ENCODE data around the gene SETD1A. TPM values are rescaled to one million over a fixed set of nuclear protein-coding genes. Genes with fewer than 3 reads are reported as not detected.
"Not testable (repeated sequence)": the region's sequence is repeated elsewhere in the genome, so short reads cannot be mapped to it uniquely, and the experiment has no call there.

SETD1A gene
- total RNA-seq, 1 donor from 2014 or later: 1.6 TPM

DNA sequence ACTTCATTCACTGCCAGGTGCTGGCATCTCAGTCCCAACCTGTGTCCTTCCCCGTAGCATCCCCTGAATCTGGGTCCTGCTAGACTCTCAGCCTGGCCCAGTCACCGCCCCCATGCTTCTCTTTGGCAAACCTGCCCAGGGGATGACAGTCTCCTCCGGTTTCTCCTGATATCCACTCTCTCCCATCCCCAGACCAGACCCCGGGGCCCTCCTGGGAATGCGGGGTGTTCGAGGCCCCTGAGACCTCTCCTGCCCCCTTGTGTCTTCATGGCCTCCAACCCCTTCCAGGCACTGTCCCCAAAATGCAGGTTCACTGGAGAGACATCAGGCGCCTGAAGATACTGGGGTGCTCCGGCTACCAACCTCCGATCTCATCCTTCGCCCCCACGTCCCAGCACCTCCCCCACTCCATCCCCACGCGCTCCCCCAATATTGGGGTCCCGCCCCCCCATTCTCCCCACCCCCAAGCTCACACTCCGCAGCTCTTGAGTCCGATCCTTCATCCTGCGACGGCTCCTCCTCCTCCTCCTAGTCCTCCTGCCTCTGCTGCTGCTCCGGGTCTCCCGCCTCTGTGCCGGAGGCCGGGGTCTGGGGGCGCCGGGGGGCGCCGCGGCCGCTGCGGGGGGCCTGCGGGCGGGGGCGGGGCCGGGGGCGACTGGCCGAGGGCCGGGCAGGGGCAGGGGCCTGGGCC lies 52.5 kb downstream of the SETD1A start:
- DNase-seq (ENCODE audit: low spot score in 2 of 2) (no peak), FAIRE-seq (no peak)

DNA sequence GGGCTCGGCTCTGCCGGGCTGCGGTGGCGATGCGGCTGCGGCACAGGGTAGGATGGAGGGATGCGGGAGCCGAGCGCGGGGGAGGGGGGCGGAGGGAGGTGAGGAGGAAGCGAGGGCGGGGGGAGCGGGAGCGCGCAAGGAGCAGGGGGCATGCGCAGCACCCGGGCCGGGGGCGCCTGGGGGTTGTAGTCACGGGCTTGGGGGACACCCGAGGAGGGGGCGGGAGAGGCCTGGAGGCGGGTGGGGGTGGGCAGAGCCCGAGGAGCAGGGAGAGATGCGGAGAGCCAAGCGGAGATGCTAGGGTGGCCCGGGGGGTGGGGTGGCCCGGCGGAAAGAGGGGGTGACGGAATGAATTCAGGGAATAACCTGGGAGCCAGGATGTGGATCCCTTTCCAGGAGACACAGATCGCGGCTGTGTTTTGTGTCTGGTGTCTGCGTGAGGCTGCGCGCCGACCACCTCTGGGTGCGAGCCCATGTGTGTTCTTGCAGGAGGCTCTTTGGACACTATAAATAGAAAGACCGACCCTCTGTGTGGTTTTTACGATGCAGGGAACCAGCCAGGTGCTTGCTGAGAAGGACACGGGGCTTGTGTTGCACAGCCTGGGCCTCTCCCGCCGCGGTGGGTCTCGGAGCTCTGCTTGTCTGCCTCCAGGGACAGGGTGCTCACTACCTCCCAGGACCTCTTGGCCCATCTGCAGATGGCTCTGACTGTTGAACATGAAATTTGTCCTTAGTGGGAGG lies 53.2 kb downstream of the SETD1A start, which contains the start of gene STX1B:
TSS of gene STX1B (minus strand) at position 54 of the 741 bp plus-strand sequence. CDS start 242 bp downstream, outside the sequence.
- DNase-seq (ENCODE audit: low spot score in 2 of 2) (peak; percentile 77 to 78), FAIRE-seq (no peak)

DNA sequence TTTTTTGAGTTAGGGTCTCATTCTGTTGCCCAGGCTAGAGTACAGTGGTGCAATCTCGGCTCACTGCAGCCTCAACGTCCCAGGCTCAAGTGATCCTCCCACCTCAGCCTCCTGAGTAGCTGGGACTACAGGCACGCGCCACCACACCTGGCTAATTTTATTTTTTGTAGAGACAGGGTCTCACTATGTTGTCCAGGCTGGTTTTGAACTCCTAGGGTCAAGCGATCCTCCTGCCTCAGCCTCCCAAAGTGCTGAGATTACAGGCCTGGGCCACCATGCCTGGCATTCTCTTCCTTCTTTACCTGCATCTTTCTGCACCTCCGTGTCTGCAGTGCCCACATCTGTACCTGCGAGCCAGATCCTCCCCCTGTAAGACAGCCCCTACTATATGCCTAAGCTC lies 54.3 kb downstream of the SETD1A start:
- not testable (repeated sequence) for FAIRE-seq; DNase-seq (ENCODE audit: low spot score in 2 of 2)

DNA sequence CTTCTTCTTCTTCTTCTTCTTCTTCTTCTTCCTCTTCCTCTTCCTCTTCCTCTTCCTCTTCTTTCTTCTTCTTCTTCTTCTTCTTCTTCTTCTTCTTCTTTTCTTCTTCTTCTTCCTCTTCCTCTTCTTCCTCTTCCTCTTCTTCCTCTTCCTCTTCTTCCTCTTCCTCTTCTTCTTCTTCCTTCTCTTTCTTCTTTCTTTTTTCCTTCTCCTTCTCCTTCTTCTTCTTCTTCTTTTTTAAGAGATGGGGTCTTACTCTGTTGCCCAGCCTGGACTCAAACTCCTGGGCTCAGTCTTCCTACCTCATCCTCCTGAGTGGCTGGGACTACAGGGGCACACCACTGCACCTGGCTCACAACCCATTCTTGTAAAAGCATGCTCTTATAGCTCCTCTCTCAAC lies 55.7 kb downstream of the SETD1A start:
- DNase-seq (ENCODE audit: low spot score in 2 of 2); FAIRE-seq: not testable (repeated sequence)

DNA sequence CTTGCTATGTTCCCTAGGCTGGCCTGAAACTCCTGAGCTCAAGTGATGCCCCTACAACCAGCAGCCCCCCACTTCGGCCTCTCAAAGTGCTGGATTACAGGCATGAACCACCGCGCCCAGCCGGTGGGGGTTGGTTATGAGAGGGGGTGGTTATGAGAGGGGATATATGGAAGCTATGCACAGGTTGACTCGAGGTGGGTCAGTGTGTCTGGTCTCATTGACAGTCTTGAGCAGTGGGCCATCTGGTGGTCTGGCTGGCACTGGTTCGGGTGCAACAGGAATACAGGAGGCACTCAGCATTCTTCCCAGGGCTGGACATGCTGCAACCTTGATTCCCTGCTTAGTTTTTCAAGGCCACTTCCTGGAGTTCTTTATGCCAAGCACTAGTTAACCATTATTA lies 58.5 kb downstream of the SETD1A start:
- DNase-seq (ENCODE audit: low spot score in 2 of 2) (no peak), FAIRE-seq (no peak)

DNA sequence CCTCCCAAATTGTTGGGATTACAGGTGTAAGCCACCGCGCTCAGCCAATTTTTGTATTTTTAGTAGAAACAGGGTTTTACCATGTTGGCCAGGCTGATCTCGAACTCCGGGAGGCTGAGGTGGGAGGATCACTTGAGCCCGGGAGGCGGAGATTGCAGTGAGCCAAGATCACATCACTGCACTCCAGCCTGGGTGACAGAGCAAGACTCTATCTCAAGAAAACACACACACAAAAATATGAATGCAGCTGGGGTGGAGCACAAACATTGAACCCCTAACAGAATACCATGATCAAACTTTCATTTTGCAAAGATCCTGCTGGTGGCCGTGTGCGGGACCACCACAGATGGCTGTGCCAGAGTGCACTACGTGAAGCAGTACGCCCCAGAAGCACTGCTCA lies 60.2 kb downstream of the SETD1A start:
- not testable (repeated sequence) for FAIRE-seq; DNase-seq (ENCODE audit: low spot score in 2 of 2)

DNA sequence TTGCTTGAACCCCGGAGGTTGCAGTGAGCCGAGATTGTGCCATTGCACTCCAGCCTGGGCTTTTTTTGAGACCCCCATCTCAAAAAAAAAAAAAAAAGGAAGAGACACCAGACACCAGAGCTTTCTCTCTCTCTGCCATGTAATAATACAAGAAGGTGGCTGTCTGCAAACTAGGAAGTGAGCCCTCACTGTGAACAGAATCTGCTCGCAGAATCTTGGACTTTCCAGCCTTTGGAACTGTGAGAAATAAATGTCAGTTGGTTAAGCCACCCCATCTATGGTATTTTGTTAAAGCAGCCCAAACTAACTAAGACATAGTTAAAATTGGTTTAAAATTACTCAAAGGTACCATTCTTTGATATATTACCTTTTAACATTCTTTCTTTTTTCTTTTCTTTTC lies 63.0 kb downstream of the SETD1A start:
- DNase-seq (ENCODE audit: low spot score in 2 of 2): no peak
- FAIRE-seq: no peak

DNA sequence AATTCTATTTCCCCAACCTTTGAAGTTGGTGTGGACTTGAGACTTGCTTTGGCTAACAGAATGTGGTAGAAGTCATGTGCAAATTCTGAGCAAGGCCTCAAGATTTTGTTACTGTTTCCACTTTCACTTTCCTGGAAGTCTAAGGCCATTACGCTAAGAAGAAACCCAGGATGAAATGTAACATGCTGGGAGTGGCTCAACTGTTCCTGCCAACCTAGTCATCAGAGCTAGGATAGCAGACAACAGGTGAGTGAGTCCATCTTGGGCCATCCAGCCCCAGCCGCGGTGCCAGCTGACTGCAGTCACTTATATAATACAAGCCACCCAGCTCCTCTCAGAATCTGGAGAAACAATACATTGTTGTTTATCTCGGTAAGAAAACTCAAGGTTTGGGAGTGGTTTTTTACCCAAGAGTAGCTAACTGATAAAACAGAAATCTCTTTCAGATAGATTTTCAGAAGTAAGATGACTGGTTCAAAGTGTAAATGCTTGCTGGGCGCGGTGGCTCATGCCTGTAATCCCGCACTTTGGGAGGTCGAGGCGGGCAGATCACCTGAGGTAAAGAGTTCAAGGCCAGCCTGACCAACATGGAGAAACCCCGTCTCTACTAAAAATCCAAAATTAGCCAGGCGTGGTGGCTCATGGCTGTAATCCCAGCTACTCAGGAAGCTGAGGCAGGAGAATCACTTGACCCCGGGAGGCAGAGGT lies 65.1 kb downstream of the SETD1A start:
- DNase-seq (ENCODE audit: low spot score in 2 of 2) (no peak), FAIRE-seq (no peak)

DNA sequence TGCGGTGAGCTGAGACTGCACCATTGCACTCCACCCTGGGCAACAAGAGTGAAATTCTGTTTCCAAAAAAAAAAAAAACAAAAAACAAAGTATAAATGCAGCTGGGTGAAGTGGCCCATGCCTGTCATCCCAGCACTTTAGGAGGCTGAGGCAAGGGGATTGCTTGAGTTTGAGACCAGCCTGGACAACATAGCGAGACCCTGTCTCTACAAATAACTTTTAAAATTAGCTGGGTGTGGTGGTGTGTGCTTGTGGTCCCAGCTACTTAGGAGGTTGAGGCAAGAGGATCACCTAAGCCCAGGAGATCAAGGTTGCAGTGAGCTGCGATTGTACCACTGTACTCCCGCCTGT lies 65.7 kb downstream of the SETD1A start:
- DNase-seq (ENCODE audit: low spot score in 2 of 2): no peak
- FAIRE-seq: no peak

DNA sequence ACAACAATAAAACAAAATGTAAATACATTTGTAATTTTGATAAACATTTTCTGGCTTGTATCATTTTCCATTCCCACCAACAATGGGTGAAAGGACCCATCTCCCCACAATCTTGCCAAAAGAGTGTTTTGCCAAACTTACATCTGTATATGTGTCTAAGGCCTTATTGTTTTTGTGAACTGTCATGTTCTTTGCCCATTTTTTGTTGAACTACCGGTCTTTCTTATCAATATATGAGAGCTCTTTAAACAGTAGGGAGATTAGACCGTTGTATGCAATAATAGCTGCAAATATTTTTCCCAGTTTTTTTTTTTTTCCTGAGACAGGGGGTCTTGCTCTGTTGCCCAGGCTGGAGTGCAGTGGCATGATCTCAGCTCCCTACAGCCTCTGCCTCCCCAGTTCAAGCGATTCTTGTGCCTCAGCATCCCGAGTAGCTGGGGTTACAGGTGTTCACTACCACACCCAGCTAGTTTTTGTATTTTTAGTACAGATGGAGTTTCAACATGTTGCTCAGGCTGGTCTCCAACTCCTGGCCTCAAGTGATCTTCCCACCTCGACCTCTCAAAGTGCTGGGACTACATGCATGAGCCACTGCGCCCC lies 66.2 kb downstream of the SETD1A start:
- FAIRE-seq: no peak
- no peak for DNase-seq (ENCODE audit: low spot score in 2 of 2)

DNA sequence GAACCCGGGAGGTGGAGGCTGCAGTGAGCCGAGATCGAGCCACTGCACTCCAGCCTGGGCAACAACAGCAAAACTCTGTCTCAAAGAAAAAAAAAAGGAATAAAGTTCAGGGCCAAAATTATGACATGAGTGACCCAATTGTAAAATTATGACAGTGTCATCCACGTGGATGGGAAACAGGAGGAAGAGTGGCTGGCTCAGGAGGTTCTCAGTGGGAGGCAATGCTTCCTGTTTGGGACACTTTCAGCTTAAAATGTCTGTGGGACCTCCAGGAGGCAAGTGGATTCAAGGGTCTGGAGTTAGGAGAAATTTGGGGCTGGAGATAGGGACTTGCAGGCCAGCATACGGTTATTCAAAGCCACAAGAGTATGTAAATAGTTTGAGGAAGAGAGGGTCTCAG lies 67.8 kb downstream of the SETD1A start:
- no peak for DNase-seq (ENCODE audit: low spot score in 2 of 2)
- no peak for FAIRE-seq

DNA sequence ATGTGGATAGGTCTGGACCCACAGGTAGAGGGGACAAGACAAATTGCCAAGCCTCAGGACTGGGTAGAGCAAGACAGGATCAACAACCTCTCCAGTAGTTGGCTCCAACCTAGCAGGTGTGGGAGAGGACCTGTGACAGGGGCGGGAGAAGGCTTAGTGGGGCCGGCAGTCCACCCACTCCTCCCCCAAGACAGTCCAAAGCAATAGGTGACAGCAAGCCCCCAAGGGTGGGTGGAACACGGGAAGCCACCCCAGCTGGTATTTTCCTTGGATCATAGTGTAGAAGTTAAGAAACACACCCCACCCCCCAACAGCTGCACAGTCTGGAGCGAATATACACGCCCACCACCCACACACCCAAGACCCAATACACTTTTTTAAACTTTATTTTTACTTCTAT lies 71.7 kb downstream of the SETD1A start:
- no peak for DNase-seq (ENCODE audit: low spot score in 2 of 2)
- FAIRE-seq: no peak

DNA sequence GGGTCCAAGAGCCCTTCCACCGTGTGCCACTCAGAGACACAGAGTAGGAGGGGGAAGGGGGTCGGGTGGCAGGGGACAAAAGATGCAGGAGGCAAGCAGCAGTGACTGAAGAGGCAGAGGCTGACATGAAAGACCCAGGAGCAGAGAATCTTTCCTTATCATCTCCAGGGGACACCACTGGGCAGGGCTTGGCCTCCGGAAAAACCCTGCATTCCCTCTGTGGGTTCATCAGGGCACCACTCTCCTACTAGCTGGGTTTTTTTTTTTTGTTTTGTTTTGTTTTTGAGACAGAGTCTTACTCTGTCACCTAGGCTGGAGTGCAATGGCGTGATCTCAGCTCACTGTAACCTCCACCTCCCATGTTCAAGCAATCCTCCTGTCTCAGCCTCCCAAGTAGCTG lies 73.7 kb downstream of the SETD1A start:
- no peak for FAIRE-seq
- no peak for DNase-seq (ENCODE audit: low spot score in 2 of 2)

DNA sequence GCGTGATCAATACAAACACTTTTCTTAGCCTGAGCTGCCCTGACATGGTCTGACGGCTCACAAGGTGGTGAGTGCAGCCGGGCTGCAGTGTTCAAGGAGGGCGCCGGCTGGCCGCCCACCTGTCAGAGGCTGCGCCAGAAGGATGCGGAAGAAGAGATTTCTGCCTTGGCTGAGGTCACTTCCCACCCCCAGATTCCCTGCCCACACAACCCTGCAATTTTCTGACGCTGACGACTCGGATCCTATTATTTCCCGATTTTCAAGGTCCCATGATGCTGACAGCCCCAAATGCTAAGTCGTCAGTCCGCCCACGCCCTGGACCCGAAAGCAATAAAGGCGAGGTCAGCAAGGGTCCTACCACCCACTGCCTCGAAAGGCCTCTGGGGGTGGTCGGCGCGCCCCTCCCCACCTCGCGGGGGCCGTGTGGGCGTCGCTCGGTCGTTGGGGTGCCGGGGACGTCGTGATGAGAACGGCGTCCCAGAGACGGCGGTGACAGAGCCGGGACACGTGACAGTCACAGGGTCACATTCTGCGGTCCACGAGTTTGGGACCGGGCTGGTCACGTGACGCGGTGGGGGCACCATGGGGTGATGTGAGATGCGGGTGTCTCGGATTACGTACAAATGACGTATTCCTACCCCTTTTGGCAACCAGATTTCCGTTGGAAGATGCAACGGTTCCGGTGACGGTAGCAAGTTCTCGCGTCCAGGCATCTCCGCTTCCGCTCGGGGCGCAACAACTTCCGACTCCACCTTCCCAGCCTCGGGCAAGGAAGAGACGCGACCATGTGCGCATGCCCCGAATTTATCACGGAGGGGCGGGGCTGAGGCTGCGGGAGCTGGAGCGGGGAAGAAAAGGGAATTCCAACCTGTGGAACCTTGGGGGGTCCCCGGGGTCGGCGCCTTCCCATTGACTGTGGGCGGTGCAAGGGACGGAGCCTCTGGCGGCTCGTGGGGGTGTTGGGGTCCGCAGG lies 75.5 kb downstream of the SETD1A start, which contains the start of gene STX4:
TSS of gene STX4 (plus strand) at position 823 of the 973 bp plus-strand sequence. CDS start 248 bp downstream, outside the sequence.
- DNase-seq (ENCODE audit: low spot score in 2 of 2) (peak; percentile 92 to 94), FAIRE-seq (peak; percentile 31)

DNA sequence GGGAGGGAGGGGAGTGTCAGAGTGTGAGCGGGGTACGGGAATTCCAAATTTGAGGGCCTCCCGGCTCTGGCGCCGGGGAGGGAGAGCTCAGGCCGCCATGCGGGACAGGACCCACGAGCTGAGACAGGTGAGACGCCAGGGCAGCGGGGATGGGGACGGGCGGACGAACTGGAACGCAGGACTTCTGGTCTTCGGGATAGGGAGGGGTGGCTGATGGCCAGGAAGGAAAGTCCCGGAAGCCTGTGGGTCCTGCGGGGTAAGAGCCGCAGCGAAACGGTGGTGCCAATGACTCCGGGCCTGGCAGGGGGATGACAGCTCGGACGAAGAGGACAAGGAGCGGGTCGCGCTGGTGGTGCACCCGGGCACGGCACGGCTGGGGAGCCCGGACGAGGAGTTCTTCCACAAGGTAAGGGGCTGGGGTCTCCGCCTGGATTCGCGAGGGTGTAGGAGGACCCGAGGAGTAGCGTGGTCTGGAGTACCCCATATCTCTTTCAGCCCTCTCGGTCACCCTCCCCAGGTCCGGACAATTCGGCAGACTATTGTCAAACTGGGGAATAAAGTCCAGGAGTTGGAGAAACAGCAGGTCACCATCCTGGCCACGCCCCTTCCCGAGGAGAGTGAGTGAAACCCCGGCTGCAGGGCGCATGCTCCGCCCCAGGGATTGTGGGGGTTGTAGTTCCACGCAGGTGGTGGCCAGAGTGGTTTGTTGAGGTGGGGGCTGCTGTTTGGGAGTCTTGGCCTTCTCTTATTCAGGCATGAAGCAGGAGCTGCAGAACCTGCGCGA lies 76.3 kb downstream of the SETD1A start:
- FAIRE-seq: no peak
- DNase-seq (ENCODE audit: low spot score in 2 of 2): peak; percentile 88 to 91

Data from frontal cortex (tissue), 4 donors.